ENCODE data around the gene DCAF8.
A peak's percentile ranks its signal among the peaks of the same experiment; 100 is the strongest.

DCAF8 gene

DNA sequence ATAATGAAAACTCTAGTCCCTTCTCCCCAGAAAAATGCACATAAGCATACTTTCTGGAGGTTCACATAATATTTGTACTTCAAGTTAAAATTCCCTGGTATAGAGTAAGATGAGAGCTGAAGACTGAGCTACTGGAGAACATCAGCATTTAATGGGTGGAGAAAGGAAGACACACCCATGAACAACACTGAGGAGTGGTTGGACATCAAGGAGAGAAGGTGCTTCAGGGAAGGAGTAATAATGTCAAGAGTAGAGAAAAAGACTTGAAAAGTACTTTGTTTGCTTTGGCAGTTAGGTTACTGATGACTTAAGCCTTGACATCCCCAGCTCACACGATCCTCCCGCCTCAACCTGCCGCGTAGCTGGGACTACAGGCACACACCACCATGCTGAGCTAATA, 35.3 kb downstream of the DCAF8 start:
- DNase-seq (ENCODE audit: low read depth in 2 of 2, low spot score in 1 of 2) = no peak

GRCh38 chr1:160226623-160227022, 35.7 kb downstream of the DCAF8 start:
- no peak for DNase-seq (ENCODE audit: low read depth in 2 of 2, low spot score in 1 of 2)

DNA sequence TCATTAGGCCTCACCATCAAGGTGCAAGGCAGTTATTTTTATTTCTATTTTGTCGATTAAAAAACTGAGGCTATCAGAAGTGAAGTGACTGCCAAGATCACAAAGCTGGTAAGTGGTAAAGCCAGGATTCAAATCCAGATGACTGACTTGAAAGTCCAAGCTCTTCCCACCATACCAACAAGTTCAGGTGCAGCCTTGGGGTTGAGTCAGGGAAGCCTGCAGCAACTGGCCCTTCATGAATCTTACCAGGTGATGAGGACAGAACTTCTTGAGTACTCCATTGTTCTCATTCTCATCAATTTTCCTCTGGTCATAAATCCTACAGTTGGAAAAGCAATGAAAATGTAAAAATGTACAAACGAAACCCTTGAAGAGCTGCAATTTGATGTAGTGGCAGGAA, 37.0 kb downstream of the DCAF8 start:
- DNase-seq (ENCODE audit: low read depth in 2 of 2, low spot score in 1 of 2) = no peak

- no peak for DNase-seq (ENCODE audit: low read depth in 2 of 2, low spot score in 1 of 2)
Observed at GRCh38 chr1:160224606-160225005, 37.7 kb downstream of the DCAF8 start.

GRCh38 chr1:160222546-160222945, 39.8 kb downstream of the DCAF8 start:
- DNase-seq (ENCODE audit: low read depth in 2 of 2, low spot score in 1 of 2) = no peak

- no peak for DNase-seq (ENCODE audit: low read depth in 2 of 2, low spot score in 1 of 2)
Observed at GRCh38 chr1:160221089-160221488, 41.3 kb downstream of the DCAF8 start.

DNA sequence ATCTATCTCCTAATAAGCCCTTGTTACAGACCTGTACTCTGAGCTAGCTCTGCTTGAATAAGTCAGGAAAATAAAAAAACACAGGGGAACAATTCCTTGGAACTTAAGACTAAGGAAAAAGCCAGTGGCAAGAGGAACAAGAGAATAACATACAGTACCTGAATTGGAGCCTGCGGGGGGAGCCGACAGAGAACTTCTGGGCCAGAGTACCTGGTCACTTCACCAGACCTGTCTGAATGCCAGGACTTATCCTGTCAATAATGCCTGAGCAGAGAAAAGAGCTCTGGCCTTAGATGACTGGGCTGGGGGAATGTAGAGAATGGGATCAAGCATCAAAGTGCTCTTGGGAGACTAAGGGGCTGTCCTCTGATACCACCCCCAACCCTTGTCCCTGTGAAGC, 42.0 kb downstream of the DCAF8 start:
- DNase-seq (ENCODE audit: low read depth in 2 of 2, low spot score in 1 of 2) = no peak

DNA sequence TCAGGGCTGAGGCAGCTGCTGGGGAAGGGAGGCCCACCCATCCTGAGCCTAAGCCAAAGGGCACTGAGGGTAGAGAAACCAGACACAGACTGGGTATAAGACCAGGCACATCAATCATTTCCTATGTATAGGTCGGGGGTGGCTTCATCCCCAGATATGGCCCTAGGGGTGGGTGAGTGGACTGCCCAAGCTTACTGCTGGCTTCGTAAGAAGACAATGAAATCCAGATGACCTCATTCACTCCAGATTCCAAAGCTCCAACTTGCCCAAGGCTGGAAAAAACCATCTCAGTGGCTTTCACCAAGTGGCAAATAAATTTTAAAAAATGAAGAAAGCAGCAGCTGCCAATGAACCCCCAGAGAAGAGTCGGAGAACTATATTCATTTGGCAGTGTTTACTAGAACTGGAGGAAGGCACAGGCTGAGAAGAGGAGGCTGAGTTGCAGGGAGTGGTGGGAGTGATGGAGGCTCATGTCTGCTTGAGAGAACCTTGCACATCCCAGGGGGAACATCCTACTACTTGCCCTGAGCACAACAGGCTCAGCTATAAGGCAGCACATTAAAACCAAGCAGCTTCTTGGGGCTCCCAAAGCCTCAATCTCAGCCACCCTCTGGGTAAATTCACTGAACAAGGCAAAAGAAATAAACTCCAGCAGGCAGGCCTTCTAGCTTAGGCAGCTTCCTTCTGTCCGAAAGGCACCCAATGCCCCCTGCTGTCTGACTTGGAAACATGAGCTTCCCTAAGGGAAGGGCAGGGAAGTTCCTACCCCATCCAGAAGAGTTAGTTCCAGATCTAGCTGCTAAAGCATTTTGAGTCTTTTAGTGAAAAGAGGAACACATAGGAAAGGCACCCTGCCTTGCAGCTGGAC, 43.1 kb downstream of the DCAF8 start:
- no peak for DNase-seq (ENCODE audit: low read depth in 2 of 2, low spot score in 1 of 2)

DNA sequence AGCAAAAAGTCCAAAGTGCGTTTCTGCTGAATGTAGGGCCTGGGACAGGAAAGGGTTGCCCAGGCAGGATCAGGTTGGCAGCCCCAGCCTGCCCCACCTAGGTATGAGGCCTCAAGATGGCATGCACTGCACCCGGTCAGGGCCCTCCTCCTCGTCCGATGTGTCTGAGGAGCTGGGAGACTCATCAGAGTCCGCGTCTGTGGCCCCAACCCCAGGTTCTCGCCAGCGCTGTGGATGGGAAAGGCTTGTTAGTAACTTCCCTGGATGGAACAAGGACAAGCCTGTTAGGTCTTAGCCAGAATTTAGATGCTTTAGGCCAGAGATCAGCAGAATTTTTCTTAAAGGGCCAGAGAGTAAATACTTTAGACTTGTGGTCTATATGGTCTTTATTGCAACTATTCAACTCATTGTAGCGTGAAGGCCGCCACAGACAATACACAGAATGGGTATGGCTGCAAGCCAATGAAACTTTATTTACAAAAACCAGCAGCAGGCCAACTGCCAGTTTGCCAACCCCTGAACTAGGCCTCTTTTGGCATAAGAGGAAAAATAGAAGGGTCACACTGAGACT, 44.8 kb downstream of the DCAF8 start:
- DNase-seq (ENCODE audit: low read depth in 2 of 2, low spot score in 1 of 2) = no peak

- DNase-seq (ENCODE audit: low read depth in 2 of 2, low spot score in 1 of 2) = no peak
Observed at GRCh38 chr1:160216301-160216700, 46.0 kb downstream of the DCAF8 start.

DNA sequence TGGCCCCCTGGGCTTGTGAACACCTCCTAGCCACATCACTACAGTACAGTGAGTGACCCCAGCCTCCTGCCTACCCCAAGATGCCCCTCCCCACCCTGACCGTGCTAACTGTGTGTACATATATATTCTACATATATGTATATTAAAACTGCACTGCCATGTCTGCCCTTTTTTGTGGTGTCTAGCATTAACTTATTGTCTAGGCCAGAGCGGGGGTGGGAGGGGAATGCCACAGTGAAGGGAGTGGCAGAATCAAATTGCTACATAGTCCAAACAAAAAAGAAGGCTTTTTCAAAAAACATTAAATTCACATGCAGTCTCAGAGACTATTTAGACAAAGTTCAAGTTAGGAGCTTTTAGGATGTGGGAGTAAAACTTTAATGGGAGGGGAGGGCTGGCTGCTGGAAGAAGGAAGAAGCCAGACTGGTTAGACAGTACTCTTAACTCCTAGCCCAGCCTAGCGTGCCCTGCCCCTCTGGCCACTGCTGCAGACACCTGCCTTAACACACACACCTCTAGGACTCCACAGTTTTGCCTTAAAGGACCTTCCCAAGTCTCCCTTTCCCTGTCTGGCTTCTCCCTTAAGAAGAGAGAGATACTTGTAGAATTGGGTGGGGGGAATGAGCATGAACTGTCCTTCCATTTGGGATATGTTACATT, 47.7 kb downstream of the DCAF8 start:
- no peak for DNase-seq (ENCODE audit: low read depth in 2 of 2, low spot score in 1 of 2)

DNA sequence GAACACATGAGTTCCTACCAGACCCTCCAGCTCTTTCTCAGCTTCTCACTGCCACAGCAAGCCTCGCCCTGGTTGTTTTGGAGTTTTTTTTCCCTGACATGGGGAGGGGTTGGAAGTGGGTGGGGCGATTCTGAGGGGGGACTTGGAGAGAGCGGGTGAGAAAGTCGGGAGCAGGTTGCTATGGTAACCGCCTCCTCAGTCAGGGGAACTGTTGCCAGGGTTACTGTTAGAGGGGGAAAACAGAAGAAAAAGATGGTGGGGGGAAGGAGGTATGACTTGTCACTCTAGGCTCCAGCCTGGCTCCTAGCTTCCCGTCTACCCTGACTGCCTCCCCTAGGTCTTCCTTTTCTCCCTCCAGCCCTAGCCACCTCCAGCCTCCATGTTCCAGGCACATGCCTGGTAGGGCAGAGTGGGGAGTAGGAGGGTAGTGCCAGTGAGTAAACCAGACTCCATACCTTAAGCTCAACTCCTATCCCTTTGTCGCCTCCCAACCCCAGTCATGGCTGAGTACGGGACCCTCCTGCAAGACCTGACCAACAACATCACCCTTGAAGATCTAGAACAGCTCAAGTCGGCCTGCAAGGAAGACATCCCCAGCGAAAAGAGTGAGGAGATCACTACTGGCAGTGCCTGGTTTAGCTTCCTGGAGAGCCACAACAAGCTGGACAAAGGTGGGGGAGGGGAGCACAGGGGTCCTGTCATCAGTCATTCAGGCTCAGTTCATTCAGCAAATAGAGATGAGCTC, 51.1 kb downstream of the DCAF8 start:
- no peak for DNase-seq (ENCODE audit: low read depth in 2 of 2, low spot score in 1 of 2)

- no peak for DNase-seq (ENCODE audit: low read depth in 2 of 2, low spot score in 1 of 2)
Observed at GRCh38 chr1:160210561-160210960, 51.8 kb downstream of the DCAF8 start.

- DNase-seq (ENCODE audit: low read depth in 2 of 2, low spot score in 1 of 2) = no peak
Observed at GRCh38 chr1:160209321-160210046, 52.9 kb downstream of the DCAF8 start.

DNA sequence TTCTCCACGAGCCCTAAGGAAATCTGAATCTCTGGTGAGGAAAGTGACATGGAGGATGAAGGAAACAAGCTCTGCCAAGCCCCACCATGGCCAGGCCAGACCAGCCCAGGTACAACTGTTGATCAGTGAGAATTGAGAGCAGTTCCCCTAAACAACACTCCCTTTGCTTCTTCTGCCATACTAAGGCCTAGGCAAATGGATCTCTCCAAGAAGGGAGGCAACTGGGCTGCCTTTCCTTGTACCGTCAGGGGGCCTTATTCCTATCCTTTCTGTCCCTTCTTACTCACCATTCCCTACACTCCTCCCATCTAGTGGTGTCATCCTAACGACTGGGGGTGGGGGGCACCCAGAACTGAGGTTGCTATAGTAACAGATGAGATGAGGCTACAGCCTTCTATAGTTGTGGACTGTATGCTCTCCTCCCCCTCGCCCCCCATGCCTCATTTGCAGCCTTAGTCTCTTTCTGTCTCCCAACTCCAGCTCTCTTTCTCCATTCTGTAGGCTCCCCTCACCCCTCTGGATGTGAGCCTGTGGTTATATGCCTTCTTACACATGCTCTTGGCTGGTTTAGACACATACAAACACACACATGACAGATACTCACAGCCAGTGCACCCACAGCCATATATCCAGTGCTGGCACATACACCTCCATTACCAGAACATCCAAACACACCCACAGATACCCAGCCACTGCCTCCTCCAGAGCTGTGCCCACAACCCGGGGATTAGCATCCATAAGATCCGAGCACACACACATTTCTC, 53.6 kb downstream of the DCAF8 start:
- no peak for DNase-seq (ENCODE audit: low read depth in 2 of 2, low spot score in 1 of 2)

- no peak for DNase-seq (ENCODE audit: low read depth in 2 of 2, low spot score in 1 of 2)
Observed at GRCh38 chr1:160207771-160208556, 54.4 kb downstream of the DCAF8 start.

GRCh38 chr1:160207118-160207650, 55.2 kb downstream of the DCAF8 start:
- no peak for DNase-seq (ENCODE audit: low read depth in 2 of 2, low spot score in 1 of 2)

DNA sequence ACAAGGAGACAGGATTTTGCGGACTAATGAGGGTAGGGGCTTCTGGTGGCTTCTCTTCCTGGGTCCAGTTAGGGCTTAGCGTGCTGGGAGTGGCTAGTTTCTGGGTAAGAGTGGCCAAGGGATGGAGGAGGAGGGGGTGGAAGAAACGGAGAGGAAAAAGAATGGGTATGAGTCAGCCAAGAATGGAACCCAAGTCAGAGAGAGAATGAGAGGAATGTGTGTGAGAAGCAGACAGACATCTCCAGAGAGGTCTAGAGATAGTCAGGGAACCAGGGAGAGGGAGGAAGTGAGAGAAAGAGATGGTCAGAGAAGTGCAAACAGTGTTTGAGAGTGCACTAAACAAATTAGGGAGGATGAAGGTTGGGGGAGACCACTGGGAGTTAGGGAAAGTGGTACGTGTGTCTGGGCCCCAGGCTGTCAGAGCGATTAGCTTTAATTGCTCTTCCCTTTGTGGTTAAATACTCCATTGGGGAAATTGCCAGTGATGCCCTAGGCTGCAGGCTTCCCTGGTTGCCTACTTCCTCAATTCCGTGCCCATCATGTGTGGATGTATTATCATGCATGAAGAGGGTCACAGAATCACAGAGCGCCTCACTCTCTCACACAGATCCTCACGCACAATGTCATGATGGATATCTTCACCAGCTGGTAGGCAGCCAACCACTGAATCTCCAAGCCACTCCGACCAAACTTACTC, 55.8 kb downstream of the DCAF8 start:
- DNase-seq (ENCODE audit: low read depth in 2 of 2, low spot score in 1 of 2) = no peak

DNA sequence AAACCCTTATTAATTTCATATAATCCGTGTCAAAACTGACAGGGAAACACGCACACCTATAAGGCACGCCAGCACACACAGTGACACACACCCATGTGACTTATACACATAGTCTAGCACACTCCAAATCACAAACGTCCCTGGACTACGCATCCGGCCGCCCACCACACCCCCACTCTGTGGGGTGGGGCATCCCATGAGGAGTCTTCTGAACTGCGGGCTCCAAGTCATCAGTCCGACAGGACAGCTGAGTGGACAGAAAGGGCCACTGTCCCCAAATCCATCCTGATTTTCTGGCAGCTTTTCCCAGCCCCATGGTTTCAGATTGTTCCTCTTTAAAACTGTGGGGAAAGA, 56.3 kb downstream of the DCAF8 start:
- peak in 1 of 2 donors; percentile 14 for DNase-seq (ENCODE audit: low read depth in 2 of 2, low spot score in 1 of 2)

Data from stimulated activated CD8-positive, alpha-beta memory T cell treated with anti-CD3 and anti-CD28 coated beads, Interleukin-4, amount 100 ng/mL, for 1 hour (primary cell).